SJCRH30 (cell line): ENCODE data around the gene WDFY1. TPM values are rescaled to one million over a fixed set of nuclear protein-coding genes. Genes with fewer than 3 reads are reported as not detected.

ENCODE experiments used
- DNase-seq, 2 experiments: peaks; one replicate each; pipeline ENCODE4 v3.0.0-alpha.2; 2015 to 2020
- H3K27ac ChIP-seq: fragments of 250-450 bp; sonication (Bioruptor Pico); 2 replicates; pipeline ENCODE4 v1.5.1; 2020; ENCODE audit warnings: mild to moderate bottlenecking, moderate library complexity
- H3K27me3 ChIP-seq: fragments of 250-450 bp; sonication (Bioruptor Pico); 2 replicates; pipeline ENCODE4 v1.5.1; 2020; ENCODE audit warnings: mild to moderate bottlenecking, moderate library complexity
- H3K36me3 ChIP-seq: fragments of 250-450 bp; sonication (Bioruptor Pico); 2 replicates; pipeline ENCODE4 v1.5.1; 2020; ENCODE audit warnings: mild to moderate bottlenecking, moderate library complexity
- H3K4me1 ChIP-seq: fragments of 250-450 bp; sonication (Bioruptor Pico); 2 replicates; pipeline ENCODE4 v1.5.1; 2020; ENCODE audit warnings: mild to moderate bottlenecking, moderate library complexity
- H3K4me3 ChIP-seq: fragments of 250-450 bp; sonication (Bioruptor Pico); 2 replicates; pipeline ENCODE4 v1.5.1; 2020; ENCODE audit warnings: mild to moderate bottlenecking, moderate library complexity
- H3K9me3 ChIP-seq: fragments of 250-450 bp; sonication (Bioruptor Pico); replicated peaks from 2 replicates; pipeline ENCODE4 v1.5.1; 2020; ENCODE audit warnings: mild to moderate bottlenecking, moderate library complexity
- total RNA-seq: library from RNA; depleted of rRNA; stranded (reverse); fragments of >200 nt; shearing (Covaris generic); gene quantifications from 2 replicates; pipeline ENCODE4 v1.2.3, GENCODE V29; 2014

Gene WDFY1
- total RNA-seq, 1 experiment from 2014 or later: 82.0 TPM

DNA sequence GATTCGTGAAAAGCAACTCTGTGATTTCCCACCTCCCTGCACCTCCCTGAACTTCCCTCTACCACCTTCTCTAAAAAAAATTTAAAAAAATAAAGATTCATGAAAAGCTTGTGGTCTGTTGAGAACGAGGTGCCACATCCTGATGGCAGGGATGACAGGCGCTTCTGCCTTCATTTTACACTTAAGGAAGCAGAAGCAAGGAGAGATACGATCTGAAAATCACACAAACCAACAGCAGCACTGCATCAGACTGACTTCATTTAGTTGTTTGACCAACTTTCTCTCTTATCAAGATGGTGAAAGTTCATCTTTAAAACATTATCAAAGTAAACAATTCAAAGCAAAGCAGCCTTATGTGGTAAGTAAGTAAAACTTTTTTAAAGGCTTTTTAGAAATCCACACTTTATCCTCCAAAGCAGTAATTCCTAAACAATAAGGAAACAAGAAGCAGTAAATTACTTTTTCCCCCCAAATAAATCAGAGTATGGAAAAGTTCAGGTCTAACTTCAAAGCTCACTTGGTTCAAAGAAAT is 15.5 kb downstream of the WDFY1 start:
- H3K27me3 ChIP-seq: no peaks in the 10 kb centered on the region
- H3K36me3 ChIP-seq: no peaks in the 10 kb centered on the region
- DNase-seq: no peak
- H3K9me3 ChIP-seq: 0 out of 2 replicates have a peak, but pooled peaks cover 3% of the 10 kb centered on the region
- 0 out of 2 replicates have a peak, but pooled peaks cover 4% of the 10 kb centered on the region for H3K4me1 ChIP-seq
- H3K4me3 ChIP-seq: no peak overlapping the region
- no peak overlapping the region for H3K27ac ChIP-seq

GRCh38 chr2:223928113-223929006 is 16.8 kb downstream of the WDFY1 start:
- H3K4me3 ChIP-seq: no peak overlapping the region
- no peak overlapping the region for H3K27ac ChIP-seq
- no peaks in the 10 kb centered on the region; the same call in 1 of the 2 replicates for H3K36me3 ChIP-seq
- no peak for DNase-seq
- H3K4me1 ChIP-seq: no peaks in the 10 kb centered on the region
- no peaks in the 10 kb centered on the region for H3K27me3 ChIP-seq
- H3K9me3 ChIP-seq: 0 out of 2 replicates have a peak, but pooled peaks cover 3% of the 10 kb centered on the region

GRCh38 chr2:223925106-223925505 is 20.0 kb downstream of the WDFY1 start:
- no peak for DNase-seq
- peaks cover 4% of the 10 kb centered on the region; the same call in 1 of the 2 replicates for H3K36me3 ChIP-seq
- no peaks in the 10 kb centered on the region for H3K4me1 ChIP-seq
- 0 out of 2 replicates have a peak, but pooled peaks cover 3% of the 10 kb centered on the region for H3K9me3 ChIP-seq
- H3K27me3 ChIP-seq: no peaks in the 10 kb centered on the region
- no peak overlapping the region for H3K4me3 ChIP-seq
- no peak overlapping the region for H3K27ac ChIP-seq

- DNase-seq: no peak
- no peak overlapping the region for H3K4me3 ChIP-seq
- H3K27ac ChIP-seq: no peak overlapping the region
- H3K36me3 ChIP-seq: peaks cover 4% of the 10 kb centered on the region; the same call in 1 of the 2 replicates
- H3K27me3 ChIP-seq: no peaks in the 10 kb centered on the region
- H3K9me3 ChIP-seq: 0 out of 2 replicates have a peak, but pooled peaks cover 3% of the 10 kb centered on the region
- no peaks in the 10 kb centered on the region for H3K4me1 ChIP-seq
Measured at GRCh38 chr2:223923976-223924375, 21.2 kb downstream of the WDFY1 start.

DNA sequence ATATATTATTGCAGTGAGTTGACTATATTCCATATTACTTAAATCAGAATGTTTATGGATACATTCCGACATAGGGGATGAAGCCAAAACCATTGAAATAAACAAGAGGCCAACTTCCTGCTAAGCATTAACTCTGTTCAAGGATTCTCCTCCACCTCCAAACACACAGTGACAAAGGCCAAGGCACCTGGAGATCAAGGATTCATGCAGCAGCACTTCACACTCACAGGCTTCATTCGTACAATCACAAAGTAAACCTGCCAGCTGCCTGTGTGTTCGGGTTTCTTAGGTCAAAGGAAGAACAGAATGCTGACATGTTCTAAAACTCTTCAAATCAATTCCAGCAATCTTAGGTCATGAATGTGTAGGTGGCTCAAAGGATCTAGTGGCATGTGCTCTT is 22.8 kb downstream of the WDFY1 start:
- no peak overlapping the region for H3K27ac ChIP-seq

DNA sequence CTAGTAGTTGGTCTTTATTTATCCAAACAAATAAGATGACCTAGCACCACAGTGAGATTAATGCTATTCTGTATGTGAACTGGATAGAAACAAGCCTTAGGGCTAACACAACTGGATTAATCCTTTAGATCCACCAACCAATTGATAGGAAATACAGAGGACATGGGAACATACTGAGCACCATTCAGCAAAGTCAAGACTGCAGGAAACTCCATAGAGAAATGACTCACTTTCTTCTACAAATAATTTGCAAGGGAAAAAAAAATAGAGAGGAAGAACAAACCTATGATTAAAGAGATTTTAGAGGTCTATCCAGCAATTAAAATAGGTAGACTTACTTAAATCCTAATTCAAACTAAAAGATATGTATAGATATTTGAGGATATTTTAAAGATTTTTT is 23.9 kb downstream of the WDFY1 start:
- Histone ChIP-seq H3K4me3 (no peak overlapping the region), H3K27ac (no peak overlapping the region), H3K4me1 (no peaks in the 10 kb centered on the region), H3K27me3 (no peaks in the 10 kb centered on the region), H3K9me3 (no peaks in the 10 kb centered on the region), H3K36me3 (peaks cover 17% of the 10 kb centered on the region)
- DNase-seq: no peak

More for the DNA sequence above, 22.8 kb downstream of the WDFY1 start:
- Histone ChIP-seq H3K4me3 (no peak overlapping the region), H3K27me3 (no peaks in the 10 kb centered on the region), H3K4me1 (no peaks in the 10 kb centered on the region), H3K9me3 (0 out of 2 replicates have a peak, but pooled peaks cover 3% of the 10 kb centered on the region), H3K36me3 (peaks cover 13% of the 10 kb centered on the region)
- DNase-seq: no peak

GRCh38 chr2:223920109-223920508 is 25.0 kb downstream of the WDFY1 start:
- Histone ChIP-seq H3K9me3 (no peaks in the 10 kb centered on the region), H3K4me3 (no peak overlapping the region), H3K36me3 (peaks cover 17% of the 10 kb centered on the region), H3K27ac (no peak overlapping the region), H3K27me3 (no peaks in the 10 kb centered on the region), H3K4me1 (no peaks in the 10 kb centered on the region)
- DNase-seq: no peak

- Histone ChIP-seq H3K27ac (no peak overlapping the region), H3K36me3 (peaks cover 20% of the 10 kb centered on the region), H3K9me3 (no peaks in the 10 kb centered on the region), H3K4me3 (no peak overlapping the region), H3K27me3 (no peaks in the 10 kb centered on the region), H3K4me1 (no peaks in the 10 kb centered on the region)
- DNase-seq: no peak
Measured at GRCh38 chr2:223918671-223919134, 26.4 kb downstream of the WDFY1 start.

DNA sequence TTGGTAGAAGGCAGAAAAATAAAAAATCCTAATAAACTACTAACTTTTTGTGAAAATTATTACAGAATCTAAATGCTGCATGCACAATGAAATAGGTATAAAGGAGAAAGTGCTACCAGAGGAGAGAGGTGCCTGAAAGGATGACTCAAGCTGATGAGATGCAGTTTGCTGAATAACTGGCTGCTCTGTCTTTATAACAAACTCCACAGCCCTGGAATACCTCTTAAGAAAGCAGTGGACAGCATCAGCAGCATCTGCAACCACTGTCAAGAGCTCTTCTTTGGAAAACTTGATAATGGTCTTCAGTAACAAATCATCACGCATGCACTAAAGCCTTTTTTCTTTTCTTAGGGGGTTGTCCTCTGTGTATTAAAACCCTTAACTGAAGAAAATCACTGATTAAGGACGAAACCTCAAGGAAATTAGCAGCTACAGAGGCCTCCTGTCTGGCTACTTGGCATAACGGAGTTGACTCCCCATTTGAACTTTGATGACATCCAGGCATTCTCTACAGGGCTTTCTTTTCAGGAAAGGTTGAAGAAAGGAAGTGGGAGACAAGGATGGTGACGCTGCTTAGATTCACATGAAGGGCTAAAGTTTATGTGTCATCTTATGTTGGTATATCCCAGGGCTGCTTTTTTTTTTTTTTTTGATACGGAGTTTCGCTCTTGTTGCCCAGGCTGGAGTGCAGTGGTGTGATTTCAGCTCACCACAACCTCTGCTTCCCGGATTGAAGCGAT is 28.8 kb downstream of the WDFY1 start:
- Histone ChIP-seq H3K4me1 (no peaks in the 10 kb centered on the region), H3K36me3 (peaks cover 21% of the 10 kb centered on the region), H3K9me3 (no peaks in the 10 kb centered on the region), H3K27me3 (no peaks in the 10 kb centered on the region), H3K4me3 (no peak overlapping the region), H3K27ac (no peak overlapping the region)
- no peak for DNase-seq

DNA sequence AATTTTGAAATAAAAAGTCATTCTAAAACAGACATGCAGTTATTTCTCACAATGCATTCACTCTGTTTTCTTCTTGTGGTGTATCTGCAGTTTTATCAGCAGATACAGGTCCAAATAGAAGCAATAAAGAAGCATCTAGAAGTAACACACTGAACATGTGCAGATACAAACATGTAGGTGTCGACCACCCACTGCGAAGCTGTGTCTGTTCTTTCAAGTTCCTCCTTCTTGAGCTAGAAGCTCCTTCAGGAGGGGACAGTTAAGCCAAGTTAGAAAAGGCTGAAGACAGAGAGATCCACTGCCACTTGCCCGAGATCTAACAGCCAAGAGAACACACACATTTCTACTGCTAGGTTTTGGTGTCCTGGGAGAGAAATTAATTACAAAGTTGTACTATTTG is 30.1 kb downstream of the WDFY1 start:
- no peak overlapping the region for H3K4me3 ChIP-seq
- H3K36me3 ChIP-seq: peaks cover 27% of the 10 kb centered on the region
- H3K27me3 ChIP-seq: no peaks in the 10 kb centered on the region
- no peak for DNase-seq
- no peaks in the 10 kb centered on the region for H3K9me3 ChIP-seq
- no peaks in the 10 kb centered on the region for H3K4me1 ChIP-seq
- no peak overlapping the region for H3K27ac ChIP-seq

- Histone ChIP-seq H3K27me3 (no peaks in the 10 kb centered on the region), H3K4me1 (no peaks in the 10 kb centered on the region), H3K9me3 (no peaks in the 10 kb centered on the region), H3K36me3 (peaks cover 27% of the 10 kb centered on the region), H3K4me3 (no peak overlapping the region), H3K27ac (no peak overlapping the region)
- DNase-seq: no peak
Measured at GRCh38 chr2:223914324-223914723, 30.8 kb downstream of the WDFY1 start.

DNA sequence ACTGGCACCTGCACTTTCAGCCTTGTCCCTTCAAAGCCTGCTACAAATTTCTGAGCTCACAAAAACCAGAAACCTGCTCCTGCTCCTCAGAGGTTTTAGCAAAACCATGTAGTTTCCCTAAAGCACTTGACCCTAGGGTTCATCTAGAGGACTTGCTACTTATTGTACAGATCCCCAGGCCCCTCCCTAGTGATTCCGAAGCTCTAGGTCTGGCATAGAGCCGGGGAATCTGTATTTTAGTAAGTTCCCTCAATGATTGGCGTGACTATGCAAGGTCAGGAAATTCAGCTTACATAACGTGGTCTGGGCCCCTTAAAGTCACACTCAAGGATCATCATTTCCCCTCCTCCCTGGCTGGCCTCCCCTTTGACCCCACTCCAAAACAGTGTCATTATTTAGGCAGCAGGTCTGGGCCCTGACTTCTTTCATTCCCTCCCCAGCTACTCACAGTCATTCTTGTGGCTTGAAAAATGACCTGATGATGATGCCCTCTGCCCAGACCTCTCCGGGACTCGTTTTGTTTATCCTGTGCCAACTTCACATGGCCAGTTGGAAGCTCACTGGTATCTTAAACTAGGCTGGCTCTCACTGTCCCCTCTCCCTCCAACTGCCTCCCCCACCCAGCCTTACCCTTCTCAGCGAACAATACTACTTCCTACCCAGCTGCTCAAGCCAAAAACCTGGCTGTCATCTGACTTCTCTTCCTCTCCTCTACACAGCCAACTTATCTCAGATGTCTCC is 36.0 kb downstream of the WDFY1 start:
- no peak overlapping the region for H3K4me3 ChIP-seq
- DNase-seq: no peak

DNA sequence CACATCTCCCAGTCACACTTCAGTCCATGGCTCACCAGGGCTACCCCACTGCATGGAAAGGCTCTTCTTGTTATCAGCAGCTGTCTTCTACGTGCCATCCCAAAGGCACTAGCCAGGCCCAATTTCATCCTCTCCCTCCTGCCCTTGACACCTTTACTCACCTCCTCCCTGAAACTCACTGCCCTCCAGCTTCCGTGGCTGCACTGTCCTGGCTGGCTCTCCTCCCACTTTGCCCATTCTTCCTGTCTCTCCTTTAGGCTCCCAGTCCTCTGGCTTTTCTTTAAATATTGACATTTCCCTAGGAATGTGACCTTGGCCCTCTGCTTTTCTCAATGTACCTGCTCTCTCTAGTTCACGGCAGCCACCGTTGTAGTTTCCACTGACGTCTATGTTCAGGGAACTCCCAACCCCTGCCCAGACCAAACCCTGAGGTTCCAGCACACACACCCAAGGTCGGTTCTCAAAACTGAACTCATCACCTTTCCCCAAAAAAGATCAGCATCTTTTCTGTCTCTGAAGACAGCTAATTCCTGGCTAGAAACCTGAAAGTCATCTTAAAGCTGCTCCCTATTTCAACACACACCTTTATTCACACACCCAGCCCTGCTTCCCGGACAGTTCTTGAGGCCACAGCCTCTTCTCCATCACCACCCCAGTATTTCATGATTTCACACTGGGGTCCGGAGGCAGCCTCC is 36.7 kb downstream of the WDFY1 start:
- H3K27me3 ChIP-seq: no peaks in the 10 kb centered on the region
- no peaks in the 10 kb centered on the region for H3K4me1 ChIP-seq
- no peak overlapping the region for H3K4me3 ChIP-seq
- no peaks in the 10 kb centered on the region for H3K9me3 ChIP-seq
- no peak overlapping the region for H3K27ac ChIP-seq
- peaks cover 24% of the 10 kb centered on the region for H3K36me3 ChIP-seq
- DNase-seq: no peak

More for the DNA sequence above, 36.0 kb downstream of the WDFY1 start:
- Histone ChIP-seq H3K27ac (no peak overlapping the region), H3K27me3 (no peaks in the 10 kb centered on the region), H3K4me1 (no peaks in the 10 kb centered on the region), H3K9me3 (no peaks in the 10 kb centered on the region), H3K36me3 (peaks cover 19% of the 10 kb centered on the region)

- Histone ChIP-seq H3K4me3 (no peak overlapping the region), H3K27ac (no peak overlapping the region), H3K27me3 (no peaks in the 10 kb centered on the region), H3K9me3 (no peaks in the 10 kb centered on the region), H3K4me1 (no peaks in the 10 kb centered on the region), H3K36me3 (peaks cover 18% of the 10 kb centered on the region)
- no peak for DNase-seq
Measured at GRCh38 chr2:223905996-223906395, 39.1 kb downstream of the WDFY1 start.
